Vagina (tissue), 2 donors: ENCODE results near the gene MYLK2.

Experiments used
- CTCF ChIP-seq, 3 experiments: fragments of 450-650 bp in 2 of 3; fragments of 200-600 bp in 1 of 3; sonication (generic) in 1 of 3; IDR thresholded peaks; one replicate each; pipeline ENCODE4 v1.5.1; 2017 to 2019; ENCODE audit warnings: antibody characterized with exemption in 3 of 3, mild to moderate bottlenecking in 2 of 3, moderate library complexity in 2 of 3
- POLR2A ChIP-seq, 2 donors: fragments of 450-650 bp; IDR thresholded peaks; one replicate each; pipeline ENCODE4 v1.6.1; 2017; ENCODE audit warnings: antibody characterized with exemption in 2 of 2, mild to moderate bottlenecking in 2 of 2, moderate library complexity in 2 of 2

- TF ChIP-seq CTCF (IDR thresholded peaks at IDR 0.05) = no peak
- no peak for TF ChIP-seq POLR2A (IDR thresholded peaks at IDR 0.05)
Observed at GRCh38 chr20:31790401-31790800, 28.8 kb upstream of the MYLK2 start.
